Activated naive CD4-positive, alpha-beta T cell (primary cell): Measurements from ENCODE around the gene SAMD10.
"Not testable (repeated sequence)": the region's sequence is repeated elsewhere in the genome, so short reads cannot be mapped to it uniquely, and the experiment has no call there.

Experiments
- DNase-seq, 4 experiments: peaks; one replicate each; lab custom pipeline; 2025; lab: John Stamatoyannopoulos, UW

Gene SAMD10

GRCh38 chr20:63968928-63969760 lies 10.3 kb downstream of the SAMD10 start:
- DNase-seq = peak in 1 of 4 experiments; percentile 39

GRCh38 chr20:63968136-63968927 lies 11.1 kb downstream of the SAMD10 start:
- no peak for DNase-seq

GRCh38 chr20:63967330-63968135 lies 11.9 kb downstream of the SAMD10 start:
- DNase-seq = no peak

GRCh38 chr20:63966944-63967322 lies 12.5 kb downstream of the SAMD10 start:
- DNase-seq = no peak

- no peak for DNase-seq
These were observed 13.1 kb downstream of the SAMD10 start for GRCh38 chr20:63966172-63966943.

GRCh38 chr20:63964412-63964811 lies 15.0 kb downstream of the SAMD10 start:
- DNase-seq = no peak

GRCh38 chr20:63963784-63964301 lies 15.6 kb downstream of the SAMD10 start:
- DNase-seq = no peak

GRCh38 chr20:63963348-63963741 lies 16.1 kb downstream of the SAMD10 start:
- no peak for DNase-seq

GRCh38 chr20:63962426-63963347 lies 16.8 kb downstream of the SAMD10 start:
- DNase-seq = no peak

- no peak for DNase-seq
These were observed 17.6 kb downstream of the SAMD10 start for GRCh38 chr20:63961664-63962425.

GRCh38 chr20:63960654-63961621 lies 18.5 kb downstream of the SAMD10 start:
- not testable (repeated sequence) for DNase-seq

- no peak for DNase-seq
These were observed 19.8 kb downstream of the SAMD10 start for GRCh38 chr20:63959699-63960075.

GRCh38 chr20:63958964-63959698 lies 20.3 kb downstream of the SAMD10 start:
- DNase-seq = no peak

GRCh38 chr20:63958471-63958870 lies 21.0 kb downstream of the SAMD10 start:
- DNase-seq = no peak

- DNase-seq = no peak
These were observed 21.6 kb downstream of the SAMD10 start for GRCh38 chr20:63957690-63958441.

GRCh38 chr20:63957004-63957689 lies 22.3 kb downstream of the SAMD10 start:
- DNase-seq = peak in 2 of 4 experiments; percentile 36 to 57
